ENCODE measurements around the gene MEGF9.

- TF ChIP-seq JUND (IDR thresholded peaks at IDR 0.05) (no peak), POLR2A (IDR thresholded peaks at IDR 0.05; ENCODE audit: borderline replicate concordance, extremely low read depth, insufficient read depth, insufficient read length) (no peak), CTCF (IDR thresholded peaks at IDR 0.05 in 2 of 3, conservative IDR thresholded peaks at IDR 0.05 in 1 of 3; ENCODE audit: borderline replicate concordance in 1 of 3, insufficient read depth in 1 of 3, low read depth in 2 of 3, low read length in 2 of 3) (no peak), ZBTB33 (IDR thresholded peaks at IDR 0.05; ENCODE audit: extremely low read depth, insufficient replicate concordance, low read length) (no peak), CEBPB (IDR thresholded peaks at IDR 0.05; ENCODE audit: low read depth) (no peak), ATF3 (IDR thresholded peaks at IDR 0.05) (no peak), EZH2 (IDR thresholded peaks at IDR 0.05) (no peak), POLR2AphosphoS5 (IDR thresholded peaks at IDR 0.05; ENCODE audit: low read depth, low read length) (no peak), RAD21 (IDR thresholded peaks at IDR 0.05; ENCODE audit: low read depth) (no peak), REST (IDR thresholded peaks at IDR 0.05; ENCODE audit: low read depth) (no peak), FOSL1 (IDR thresholded peaks at IDR 0.05; ENCODE audit: low read depth) (no peak), SP1 (IDR thresholded peaks at IDR 0.05; ENCODE audit: low read depth) (no peak), MAX (IDR thresholded peaks at IDR 0.05) (no peak)
These were observed 22.6 kb upstream of the MEGF9 start for GRCh38 chr9:120736881-120737280.
